Measurements from ENCODE around the gene DLX6. TPM values are rescaled to one million over a fixed set of nuclear protein-coding genes. Genes with fewer than 3 reads are reported as not detected.
A peak's percentile ranks its signal among the peaks of the same experiment; 100 is the strongest.

Gene DLX6
- total RNA-seq, 1 experiment from 2014 or later, result not detected

GRCh38 chr7:97015756-97016380 is 10.5 kb downstream of the DLX6 start:
- DNase-seq, result no peak
- Histone ChIP-seq H3K27me3 (peaks cover 50% of the 10 kb centered on the region), H3K4me3 (no peak overlapping the region)

GRCh38 chr7:97016381-97017191 is 11.2 kb downstream of the DLX6 start:
- H3K27me3 ChIP-seq, result peaks cover 53% of the 10 kb centered on the region
- no peaks in the 10 kb centered on the region for H3K9me3 ChIP-seq
- DNase-seq, result no peak
- H3K4me3 ChIP-seq, result no peak overlapping the region
- no peaks in the 10 kb centered on the region for H3K36me3 ChIP-seq

More at GRCh38 chr7:97015756-97016380, 10.5 kb downstream of the DLX6 start:
- no peaks in the 10 kb centered on the region for H3K36me3 ChIP-seq
- no peaks in the 10 kb centered on the region for H3K9me3 ChIP-seq

DNA sequence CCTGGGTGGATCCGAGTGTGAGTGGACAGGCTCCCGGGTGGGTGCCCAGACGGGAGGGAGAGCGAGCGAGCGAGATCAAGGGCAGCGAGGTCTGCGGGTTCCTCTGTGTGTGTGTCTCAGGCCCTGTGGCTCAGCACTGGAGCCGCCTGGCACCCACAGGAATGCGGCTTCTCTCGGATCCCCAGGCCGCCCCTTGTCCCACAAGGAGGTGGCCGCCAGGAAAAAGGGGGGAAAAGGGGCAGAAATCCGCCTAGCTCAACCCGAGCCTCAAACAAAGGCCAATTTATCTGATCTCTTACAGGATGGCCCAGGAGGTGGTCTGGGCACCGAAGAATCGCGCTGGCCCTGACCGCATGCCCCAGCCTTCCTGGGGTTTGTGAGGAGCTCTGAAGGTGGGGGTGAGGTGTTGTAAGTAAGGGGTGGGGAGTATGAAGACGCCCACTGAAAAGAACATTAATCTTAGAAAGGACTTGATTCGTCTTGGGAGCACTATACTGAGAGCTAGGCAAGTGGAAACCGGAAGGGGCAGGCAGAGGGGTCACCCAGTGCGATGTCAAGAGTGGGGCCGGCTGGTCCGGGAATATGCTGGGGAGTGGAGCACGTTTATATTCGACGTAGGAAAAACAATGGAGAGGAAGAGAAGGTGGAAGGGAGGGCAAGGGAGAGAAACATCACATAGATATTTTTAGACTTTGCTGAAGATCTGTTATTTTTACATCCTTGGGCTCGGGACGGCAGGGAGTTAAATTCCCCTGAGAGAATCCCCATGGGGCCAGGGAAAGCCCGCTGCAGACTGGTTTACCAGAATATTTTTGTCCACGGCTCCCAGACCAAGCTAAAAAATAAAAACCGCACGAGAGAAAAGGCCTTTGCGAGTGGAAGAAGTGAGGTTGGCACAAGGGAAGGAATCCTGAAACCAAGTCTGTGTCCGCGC is 12.1 kb downstream of the DLX6 start:
- H3K27me3 ChIP-seq, result peaks cover 56% of the 10 kb centered on the region

GRCh38 chr7:97018126-97018601 is 12.8 kb downstream of the DLX6 start:
- H3K4me3 ChIP-seq, result no peak overlapping the region
- peaks cover 56% of the 10 kb centered on the region for H3K27me3 ChIP-seq
- H3K36me3 ChIP-seq, result no peaks in the 10 kb centered on the region
- H3K9me3 ChIP-seq, result no peaks in the 10 kb centered on the region
- DNase-seq, result no peak

More for the DNA sequence above, 12.1 kb downstream of the DLX6 start:
- H3K36me3 ChIP-seq, result no peaks in the 10 kb centered on the region
- H3K9me3 ChIP-seq, result no peaks in the 10 kb centered on the region
- DNase-seq, result no peak
- no peak overlapping the region for H3K4me3 ChIP-seq

- Histone ChIP-seq H3K36me3 (no peaks in the 10 kb centered on the region), H3K4me3 (no peak overlapping the region)
These were observed 13.6 kb downstream of the DLX6 start for GRCh38 chr7:97018791-97019531.

GRCh38 chr7:97019710-97020225 is 14.4 kb downstream of the DLX6 start:
- no peaks in the 10 kb centered on the region for H3K9me3 ChIP-seq
- no peak for DNase-seq
- H3K36me3 ChIP-seq, result no peaks in the 10 kb centered on the region

More at GRCh38 chr7:97018791-97019531, 13.6 kb downstream of the DLX6 start:
- no peak for DNase-seq
- H3K27me3 ChIP-seq, result peaks cover 58% of the 10 kb centered on the region
- H3K9me3 ChIP-seq, result no peaks in the 10 kb centered on the region

GRCh38 chr7:97020601-97020995 is 15.2 kb downstream of the DLX6 start:
- Histone ChIP-seq H3K4me3 (no peak overlapping the region), H3K27me3 (peaks cover 53% of the 10 kb centered on the region), H3K36me3 (no peaks in the 10 kb centered on the region), H3K9me3 (no peaks in the 10 kb centered on the region)
- no peak for DNase-seq

More at GRCh38 chr7:97019710-97020225, 14.4 kb downstream of the DLX6 start:
- H3K27me3 ChIP-seq, result peaks cover 59% of the 10 kb centered on the region
- H3K4me3 ChIP-seq, result no peak overlapping the region

DNA sequence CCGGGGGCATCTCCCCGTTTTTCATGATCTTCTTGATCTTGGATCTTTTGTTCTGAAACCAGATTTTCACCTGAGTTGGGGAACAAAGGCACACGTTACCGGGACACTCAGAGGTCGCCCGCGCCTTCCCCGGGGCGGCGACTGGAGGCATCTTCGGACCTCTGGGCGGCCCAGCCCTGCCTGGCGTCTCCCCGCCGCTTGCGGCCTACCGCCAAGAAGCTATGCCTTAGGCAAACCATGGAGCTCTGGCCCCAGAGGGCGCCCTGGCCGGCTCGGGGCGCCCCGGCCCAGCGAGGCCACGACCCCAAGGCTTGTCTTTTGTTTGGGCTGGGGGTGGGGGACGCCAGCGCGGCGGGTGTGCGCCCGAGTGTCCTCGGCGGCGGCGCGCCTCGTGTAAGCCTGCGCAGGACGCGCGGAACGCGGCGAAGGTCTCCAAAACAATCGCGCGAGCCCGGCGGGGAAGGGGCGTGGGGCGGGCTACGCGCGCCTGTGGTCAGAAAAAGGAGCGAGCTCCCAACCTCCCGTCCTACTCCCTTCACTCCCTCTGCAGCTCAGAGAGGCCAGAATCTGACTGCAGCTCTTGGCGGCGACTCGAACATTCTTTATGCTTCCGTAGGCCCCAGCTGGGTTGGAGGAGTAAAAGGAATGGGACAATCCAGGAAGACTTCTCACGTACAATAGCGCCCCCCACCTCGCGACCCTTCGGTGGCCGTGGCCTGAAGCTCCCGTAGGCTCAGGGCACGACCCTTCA is 15.8 kb downstream of the DLX6 start:
- DNase-seq, result no peak
- Histone ChIP-seq H3K36me3 (no peaks in the 10 kb centered on the region), H3K9me3 (no peaks in the 10 kb centered on the region), H3K27me3 (peaks cover 49% of the 10 kb centered on the region), H3K4me3 (no peak overlapping the region)

DNA sequence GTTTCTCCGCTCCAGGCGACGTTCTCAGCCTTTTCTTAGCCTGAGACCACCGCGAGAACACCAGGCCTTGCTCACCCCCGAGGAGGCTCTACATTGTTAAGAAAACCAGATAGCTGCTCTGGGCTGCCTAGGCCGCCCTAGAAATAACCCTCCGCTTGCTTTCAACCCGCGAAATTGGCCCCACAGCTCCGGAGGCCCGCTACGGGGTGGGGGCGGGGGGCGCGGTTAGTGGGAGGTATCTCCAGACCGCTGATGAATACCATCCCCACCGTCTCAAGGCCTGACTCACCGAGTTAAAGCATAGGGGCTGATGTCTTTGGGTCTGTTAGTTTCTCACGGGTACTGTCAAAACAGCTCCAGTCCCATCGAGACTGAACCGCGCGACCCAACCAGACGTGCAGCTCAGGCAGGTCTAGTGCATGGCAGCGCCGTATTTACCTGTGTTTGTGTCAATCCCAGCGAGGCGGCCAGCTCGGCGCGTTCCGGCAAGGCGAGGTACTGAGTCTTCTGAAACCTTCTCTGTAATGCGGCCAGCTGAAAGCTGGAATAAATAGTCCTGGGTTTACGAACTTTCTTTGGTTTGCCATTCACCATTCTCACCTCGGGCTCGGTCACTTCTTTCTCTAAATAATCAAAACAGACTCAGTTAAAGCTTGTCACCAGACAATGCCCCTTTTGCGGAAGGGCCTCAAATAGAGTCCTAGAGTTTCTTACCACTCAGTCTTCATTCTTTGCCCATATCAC is 16.6 kb downstream of the DLX6 start:
- Histone ChIP-seq H3K9me3 (no peaks in the 10 kb centered on the region), H3K4me3 (no peak overlapping the region), H3K27me3 (peaks cover 42% of the 10 kb centered on the region), H3K36me3 (no peaks in the 10 kb centered on the region)
- DNase-seq, result no peak

- DNase-seq, result no peak
- no peaks in the 10 kb centered on the region for H3K9me3 ChIP-seq
- H3K27me3 ChIP-seq, result peaks cover 36% of the 10 kb centered on the region
- H3K36me3 ChIP-seq, result no peaks in the 10 kb centered on the region
- H3K4me3 ChIP-seq, result no peak overlapping the region
These were observed 17.3 kb downstream of the DLX6 start for GRCh38 chr7:97022491-97023306.

GRCh38 chr7:97024209-97025129 is 19.1 kb downstream of the DLX6 start, which contains the start of gene DLX5:
DLX5 (minus strand) TSS chr7:97024831; CDS start chr7:97024623, 208 bp downstream.
- peak; percentile 55 for DNase-seq
- Histone ChIP-seq H3K27me3 (peaks cover 20% of the 10 kb centered on the region), H3K4me3 (peak within 1 kb of the TSS; percentile 43), H3K36me3 (no peaks in the 10 kb centered on the region), H3K9me3 (no peaks in the 10 kb centered on the region)

DNA sequence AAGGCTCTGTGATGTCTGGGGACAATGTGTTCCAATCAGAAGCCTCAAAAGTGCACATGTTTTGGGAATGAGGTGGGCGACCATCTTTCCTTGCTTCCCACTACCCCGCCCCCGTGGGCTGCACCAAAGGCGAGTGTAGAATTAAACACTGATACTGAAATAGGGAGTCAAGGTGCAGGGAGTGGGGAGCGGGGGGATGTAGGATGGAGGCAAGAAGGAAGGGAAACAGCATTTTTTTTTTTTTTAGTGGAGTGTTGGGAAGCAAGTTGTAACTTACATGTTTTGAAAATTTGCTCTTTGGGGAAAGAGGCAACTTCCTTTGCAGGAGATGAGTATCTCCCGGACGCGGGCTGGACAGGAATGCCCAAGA is 19.8 kb downstream of the DLX6 start:
- peaks cover 20% of the 10 kb centered on the region for H3K27me3 ChIP-seq

More for the DNA sequence above, 19.8 kb downstream of the DLX6 start:
- Histone ChIP-seq H3K9me3 (no peaks in the 10 kb centered on the region), H3K4me3 (no peak overlapping the region), H3K36me3 (no peaks in the 10 kb centered on the region)
- no peak for DNase-seq

Data from MG63 (cell line).